RWPE1 (cell line): ENCODE measurements around the gene ACP7.

Experiments used
- CTCF ChIA-PET: fragments of 350-600 bp; sonication (Branson Sonifier 250); formaldehyde crosslinking; extraction: SDS; loops from one replicate; lab custom pipeline; 2021; lab: Yijun Ruan, JAX
- POLR2A ChIA-PET: fragments of 400-600 bp; formaldehyde crosslinking; extraction: SDS; loops from one replicate; lab custom pipeline; 2020; ENCODE audit warnings: antibody characterized with exemption; ENCODE audit not compliant: low non-redundant PET; lab: Yijun Ruan, JAX
- DNase-seq: peaks from one replicate; pipeline ENCODE4 v3.0.0; 2012; ENCODE audit warnings: low spot score
- H3K27ac ChIP-seq: fragments of 450-650 bp; 2 replicates; pipeline ENCODE4 v1.5.1; 2017
- CTCF ChIP-seq: fragments of 450-650 bp; conservative IDR thresholded peaks from 2 replicates; pipeline ENCODE4 v1.5.1; 2017; ENCODE audit warnings: low read depth, mild to moderate bottlenecking

Gene ACP7, protein sequence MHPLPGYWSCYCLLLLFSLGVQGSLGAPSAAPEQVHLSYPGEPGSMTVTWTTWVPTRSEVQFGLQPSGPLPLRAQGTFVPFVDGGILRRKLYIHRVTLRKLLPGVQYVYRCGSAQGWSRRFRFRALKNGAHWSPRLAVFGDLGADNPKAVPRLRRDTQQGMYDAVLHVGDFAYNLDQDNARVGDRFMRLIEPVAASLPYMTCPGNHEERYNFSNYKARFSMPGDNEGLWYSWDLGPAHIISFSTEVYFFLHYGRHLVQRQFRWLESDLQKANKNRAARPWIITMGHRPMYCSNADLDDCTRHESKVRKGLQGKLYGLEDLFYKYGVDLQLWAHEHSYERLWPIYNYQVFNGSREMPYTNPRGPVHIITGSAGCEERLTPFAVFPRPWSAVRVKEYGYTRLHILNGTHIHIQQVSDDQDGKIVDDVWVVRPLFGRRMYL

DNA sequence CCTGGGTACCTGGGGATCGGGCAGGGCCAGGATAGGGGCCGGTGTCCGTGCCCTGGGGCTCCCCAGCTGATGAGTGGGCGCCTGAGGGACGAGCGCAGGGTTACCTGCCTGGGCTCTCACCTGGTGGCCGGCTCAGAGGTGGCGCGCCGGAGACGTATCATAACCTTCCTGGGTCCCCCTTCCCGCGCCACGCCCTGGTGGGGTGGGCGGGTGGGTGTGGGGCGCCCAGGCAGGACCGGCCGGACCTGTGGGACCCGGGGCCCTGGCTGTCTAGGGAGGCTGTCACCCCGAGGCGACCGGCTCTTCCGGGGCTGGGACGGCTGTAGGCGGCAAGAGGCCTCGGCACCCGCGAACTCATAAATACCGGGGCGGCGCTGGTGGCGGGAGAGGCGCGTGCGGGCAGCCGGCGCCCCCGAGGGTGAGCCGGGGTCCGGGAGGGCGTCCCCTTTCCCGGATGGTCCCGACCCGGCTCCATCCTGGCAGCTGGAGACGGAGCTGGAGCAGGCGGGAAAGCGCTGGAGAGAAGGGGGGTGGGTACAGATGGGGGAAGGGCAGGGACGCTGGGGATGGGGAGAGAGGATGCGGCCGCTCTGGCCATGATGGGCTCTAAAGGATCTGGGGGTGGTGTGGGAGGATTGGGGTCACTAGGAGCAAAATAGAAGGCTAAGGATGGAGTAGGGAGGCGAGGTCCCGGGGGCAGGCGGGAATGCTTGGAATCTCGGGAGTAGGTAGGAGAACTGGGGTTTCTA is at the start of gene ACP7:
Gene ACP7 (plus strand): TSS at position 386 of the 749 bp plus-strand sequence. CDS start 902 bp downstream, outside the sequence.
- no peak for DNase-seq
- ChIA-PET CTCF (interaction anchor here (0.6 to 1.4 kb wide), 5 partner anchors 11 to 122 kb away, joined by 3 to 4 read pairs (median 3); no protein-coding TSS in a partner anchor), POLR2A (no interaction called here)
- TF ChIP-seq CTCF = no peak
- no peak within 1 kb of the TSS for H3K27ac ChIP-seq

DNA sequence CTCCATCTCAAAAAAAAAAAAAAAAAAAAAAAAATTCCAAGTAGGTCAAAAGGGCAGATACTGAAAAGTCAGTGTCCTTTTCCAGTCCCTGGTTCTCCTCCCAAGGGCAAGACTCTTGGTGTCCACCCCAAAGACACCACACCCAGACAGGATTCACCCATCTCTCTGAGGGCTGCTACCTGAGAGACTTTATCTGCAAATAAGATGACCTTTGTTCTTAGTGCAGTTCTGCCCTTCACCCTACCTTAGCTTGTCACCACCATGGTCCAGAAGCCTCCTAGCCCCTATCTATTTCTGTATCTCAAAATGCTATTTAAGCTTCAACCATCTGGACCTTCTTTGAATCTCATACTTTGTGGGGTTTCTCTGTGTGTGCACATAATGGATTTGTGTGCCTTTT is 47.6 kb upstream of the ACP7 start:
- no peak for DNase-seq
- H3K27ac ChIP-seq = no peak overlapping the region
- no peak for TF ChIP-seq CTCF
- CTCF ChIA-PET = interaction anchor here (1.4 kb wide), 1 partner anchor 16 kb away, joined by 5 read pairs; no protein-coding TSS in a partner anchor
- POLR2A ChIA-PET = no interaction called here

DNA sequence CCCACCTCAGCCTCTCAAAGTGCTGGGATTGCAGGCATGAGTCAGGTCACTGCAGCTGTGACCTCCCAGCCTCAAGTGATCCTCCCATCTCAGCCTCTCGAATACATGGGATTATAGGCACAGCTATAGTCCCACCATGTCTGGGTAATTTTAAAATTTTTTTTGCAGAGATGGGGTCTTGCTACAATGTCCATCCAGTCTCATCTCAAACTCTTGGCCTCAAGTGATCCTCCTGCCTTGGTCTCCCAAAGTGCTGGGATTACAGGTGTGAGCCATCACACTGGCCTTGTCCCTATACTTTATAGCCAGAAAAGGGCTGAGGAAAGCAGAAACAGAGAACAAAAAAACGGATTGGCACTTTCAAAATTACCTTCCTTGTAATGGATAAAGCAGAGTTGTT is 47.0 kb upstream of the ACP7 start:
- DNase-seq = no peak
- ChIA-PET POLR2A (no interaction called here), CTCF (no interaction called here)
- no peak for TF ChIP-seq CTCF
- H3K27ac ChIP-seq = no peak overlapping the region

- TF ChIP-seq CTCF = peak; percentile 16; the same call in 1 of the 2 replicates
- ChIA-PET CTCF (interaction anchor here (0.6 to 1.2 kb wide), 4 partner anchors 13 to 76 kb away, joined by 3 to 5 read pairs (median 3); no protein-coding TSS in a partner anchor), POLR2A (interaction anchor here (0.5 kb wide), 1 partner anchor 49 kb away, joined by 3 read pairs; no protein-coding TSS in a partner anchor)
- H3K27ac ChIP-seq = no peak overlapping the region
- DNase-seq = peak; percentile 60
Observed at GRCh38 chr19:39038098-39038497, 46.1 kb upstream of the ACP7 start.

DNA sequence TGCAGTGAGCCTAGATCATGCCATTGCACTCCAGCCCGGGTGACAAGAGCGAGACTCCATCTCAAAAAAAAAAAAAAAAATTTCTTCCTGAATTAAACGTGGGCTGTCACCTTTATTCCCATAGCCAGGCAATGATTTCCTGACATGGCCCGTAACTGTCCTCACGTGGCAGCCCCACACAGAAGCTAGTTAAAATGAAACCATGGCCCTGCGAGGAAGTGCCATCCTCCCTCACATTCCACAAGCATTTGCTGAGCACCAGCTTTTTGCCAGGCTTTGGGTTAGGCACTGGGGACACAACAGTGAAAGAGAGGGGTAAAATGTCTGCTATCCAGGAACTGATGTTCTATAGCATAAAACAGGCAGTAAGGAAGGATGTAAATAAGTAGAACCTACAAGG is 38.7 kb upstream of the ACP7 start:
- H3K27ac ChIP-seq = no peak overlapping the region
- TF ChIP-seq CTCF = no peak
- POLR2A ChIA-PET = no interaction called here
- CTCF ChIA-PET = interaction anchor here (0.6 kb wide), 5 partner anchors 11 to 874 kb away, joined by 3 to 5 read pairs (median 5); no protein-coding TSS in a partner anchor
- no peak for DNase-seq
